ENCODE measurements around the gene CSMD2. TPM values are rescaled to one million over a fixed set of nuclear protein-coding genes. Genes with fewer than 3 reads are reported as not detected.

CSMD2 gene
- total RNA-seq, 5 donors from 2014 or later (not counting 1 experiment from before 2014, with no cell fraction given): 0.03 TPM; not detected in 4

DNA sequence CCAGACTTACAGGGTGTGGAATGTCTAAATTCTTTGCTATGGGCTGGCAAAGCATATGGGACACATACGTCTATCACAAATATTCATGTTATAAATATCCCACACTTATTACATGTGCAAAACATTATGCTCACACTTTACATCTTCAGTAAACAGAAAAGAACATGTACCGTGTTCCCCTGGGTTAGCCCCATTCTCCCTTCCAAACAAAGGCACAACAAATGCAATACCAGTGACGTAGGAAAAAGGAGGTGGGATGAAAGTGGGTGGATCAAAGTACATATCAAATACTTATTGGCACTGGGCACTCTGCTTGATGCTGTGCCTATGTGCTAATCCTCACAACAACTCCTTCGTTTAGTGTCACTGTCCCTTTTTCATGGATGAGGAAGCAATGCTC, 521.8 kb downstream of the CSMD2 start:
- peaks cover 36 to 53% of the 10 kb centered on the region in 2 donors for H3K27me3 Mint-ChIP-seq
- Histone ChIP-seq H3K36me3 (ENCODE audit: control insufficient read depth in 2 of 2, extremely low read depth in 1 of 2, insufficient read depth in 1 of 2, low read length in 1 of 2) (no peaks in the 10 kb centered on the region), H3K27me3 (replicated peaks in 1 of 2; ENCODE audit: control insufficient read depth in 2 of 2, extremely low read depth in 1 of 2, insufficient read depth in 2 of 2, low read length in 1 of 2) (peaks cover 0 to 21% of the 10 kb centered on the region in 2 experiments), H3K27ac (ENCODE audit: low read length) (no peak overlapping the region), H3K4me1 (ENCODE audit: control insufficient read depth in 1 of 2, extremely low read depth in 1 of 2, insufficient read depth in 2 of 2, low read length in 2 of 2) (no peaks in the 10 kb centered on the region), H3K4me3 (ENCODE audit: control insufficient read depth in 1 of 2, extremely low read depth in 1 of 2, low read length in 1 of 2) (no peak overlapping the region), H3K9me3 (no peaks in the 10 kb centered on the region)
- no peak for DNase-seq
- POLR2A ChIA-PET: no interaction called here
- H3K4me3 Mint-ChIP-seq: no peak overlapping the region
- no peak overlapping the region for H3K27ac Mint-ChIP-seq
- ATAC-seq (replicated peaks in 1 of 4): no peak
- H3K36me3 Mint-ChIP-seq: no peaks in the 10 kb centered on the region
- CTCF ChIA-PET: no interaction called here
- peaks cover 0 to 3% (median 0%) of the 10 kb centered on the region in 3 donors for H3K9me3 Mint-ChIP-seq
- WGBS (ENCODE audit: insufficient coverage): no CpG with 5 or more reads among the region's 4 CpGs
- no peaks in the 10 kb centered on the region for H3K4me1 Mint-ChIP-seq

DNA sequence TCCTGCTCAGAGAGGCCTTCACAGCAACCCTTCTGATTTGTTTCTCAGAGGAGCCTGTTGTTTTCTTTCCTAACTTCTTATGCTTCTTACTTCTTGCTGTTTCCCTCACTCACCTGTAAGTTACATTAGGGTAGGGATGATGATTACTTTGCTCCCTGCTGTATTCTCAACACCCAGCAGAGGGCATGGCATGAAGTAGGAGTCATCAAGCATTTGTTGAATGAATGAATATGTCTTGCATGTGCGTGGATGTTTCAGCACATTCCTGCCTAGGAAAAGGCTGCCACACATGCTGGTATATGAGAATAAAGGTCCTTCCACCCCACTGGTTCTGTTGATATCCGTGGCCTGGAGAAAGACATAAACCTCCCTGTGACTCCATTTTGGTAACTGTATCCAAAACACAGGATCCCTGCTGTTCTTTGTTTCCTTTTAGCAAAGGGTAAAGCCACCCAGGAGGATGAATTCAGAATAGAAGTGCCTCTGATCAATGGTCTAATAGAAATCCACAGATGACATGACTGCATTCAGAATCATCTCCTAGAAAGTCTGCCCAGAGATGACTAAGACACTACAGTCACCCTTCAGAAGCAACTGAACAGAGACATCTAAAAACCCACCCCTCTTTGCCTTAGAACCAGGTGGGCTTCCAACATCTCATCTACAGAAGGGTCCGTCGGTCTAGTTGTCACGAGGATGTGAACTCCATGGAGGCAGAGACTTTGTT, 523.8 kb downstream of the CSMD2 start:
- Mint-ChIP-seq H3K27ac (no peak overlapping the region), H3K4me3 (no peak overlapping the region), H3K4me1 (no peaks in the 10 kb centered on the region), H3K9me3 (no peaks in the 10 kb centered on the region), H3K36me3 (no peaks in the 10 kb centered on the region), H3K27me3 (peaks cover 36 to 53% of the 10 kb centered on the region in 2 donors)
- CTCF ChIA-PET: no interaction called here
- H3K4me3 ChIP-seq (ENCODE audit: control insufficient read depth in 1 of 2, extremely low read depth in 1 of 2, low read length in 1 of 2): no peak overlapping the region
- no peak overlapping the region for H3K27ac ChIP-seq (ENCODE audit: low read length)
- POLR2A ChIA-PET: no interaction called here
- ATAC-seq (replicated peaks in 1 of 4): no peak
- H3K9me3 ChIP-seq: no peaks in the 10 kb centered on the region
- H3K27me3 ChIP-seq (replicated peaks in 1 of 2; ENCODE audit: control insufficient read depth in 2 of 2, extremely low read depth in 1 of 2, insufficient read depth in 2 of 2, low read length in 1 of 2): peaks cover 0 to 17% of the 10 kb centered on the region in 2 experiments
- WGBS (ENCODE audit: insufficient coverage): 40% methylated on average over 1 of the region's 5 CpGs
- no peaks in the 10 kb centered on the region for H3K4me1 ChIP-seq (ENCODE audit: control insufficient read depth in 1 of 2, extremely low read depth in 1 of 2, insufficient read depth in 2 of 2, low read length in 2 of 2)
- H3K36me3 ChIP-seq (ENCODE audit: control insufficient read depth in 2 of 2, extremely low read depth in 1 of 2, insufficient read depth in 1 of 2, low read length in 1 of 2): no peaks in the 10 kb centered on the region
- DNase-seq: peak in 1 of 35 experiments; percentile 7

DNA sequence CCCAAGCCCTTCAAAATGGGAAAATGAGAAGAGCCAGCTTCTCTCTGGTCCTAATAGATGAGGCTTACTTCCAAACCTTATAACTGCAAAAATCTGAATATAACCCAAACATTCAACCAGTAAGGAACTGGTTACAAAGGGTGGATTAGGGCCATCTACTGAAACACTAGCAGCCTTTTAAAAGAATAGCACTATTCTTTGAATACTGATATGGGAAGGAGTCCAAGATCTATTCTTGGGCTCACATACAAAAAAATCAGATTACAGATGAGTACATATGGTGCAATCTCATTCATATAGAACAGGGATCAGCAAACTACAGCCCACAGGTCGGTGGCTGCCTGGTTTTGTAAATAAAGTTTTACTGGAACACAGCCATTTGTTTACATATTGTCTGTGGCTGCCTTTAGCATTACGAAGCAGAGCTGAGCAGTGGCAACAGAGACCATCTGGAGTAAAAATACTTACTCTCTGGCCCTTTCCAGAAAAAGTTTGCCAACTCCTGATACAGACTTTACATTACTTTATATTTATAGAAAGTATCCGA, 524.8 kb downstream of the CSMD2 start:
- no peak overlapping the region for H3K27ac ChIP-seq (ENCODE audit: low read length)
- DNase-seq (no peak), ATAC-seq (replicated peaks in 1 of 4) (no peak)
- no peak overlapping the region for H3K4me3 Mint-ChIP-seq
- H3K4me3 ChIP-seq (ENCODE audit: control insufficient read depth in 1 of 2, extremely low read depth in 1 of 2, low read length in 1 of 2): no peak overlapping the region
- H3K27me3 Mint-ChIP-seq: peaks cover 41 to 47% of the 10 kb centered on the region in 2 donors
- no CpG with 5 or more reads among the region's 3 CpGs for WGBS (ENCODE audit: insufficient coverage)
- no peaks in the 10 kb centered on the region for H3K9me3 ChIP-seq
- ChIA-PET CTCF (interaction anchor here (0.5 to 1.0 kb wide), 2 partner anchors 9 to 11 kb away, joined by 3 read pairs; no protein-coding TSS in a partner anchor), POLR2A (no interaction called here)
- no peaks in the 10 kb centered on the region for H3K9me3 Mint-ChIP-seq
- no peaks in the 10 kb centered on the region for H3K36me3 Mint-ChIP-seq
- H3K27ac Mint-ChIP-seq: no peak overlapping the region
- no peaks in the 10 kb centered on the region for H3K36me3 ChIP-seq (ENCODE audit: control insufficient read depth in 2 of 2, extremely low read depth in 1 of 2, insufficient read depth in 1 of 2, low read length in 1 of 2)
- no peaks in the 10 kb centered on the region for H3K4me1 ChIP-seq (ENCODE audit: control insufficient read depth in 1 of 2, extremely low read depth in 1 of 2, insufficient read depth in 2 of 2, low read length in 2 of 2)
- H3K4me1 Mint-ChIP-seq: no peaks in the 10 kb centered on the region
- peaks cover 0 to 25% of the 10 kb centered on the region in 2 experiments for H3K27me3 ChIP-seq (replicated peaks in 1 of 2; ENCODE audit: control insufficient read depth in 2 of 2, extremely low read depth in 1 of 2, insufficient read depth in 2 of 2, low read length in 1 of 2)

DNA sequence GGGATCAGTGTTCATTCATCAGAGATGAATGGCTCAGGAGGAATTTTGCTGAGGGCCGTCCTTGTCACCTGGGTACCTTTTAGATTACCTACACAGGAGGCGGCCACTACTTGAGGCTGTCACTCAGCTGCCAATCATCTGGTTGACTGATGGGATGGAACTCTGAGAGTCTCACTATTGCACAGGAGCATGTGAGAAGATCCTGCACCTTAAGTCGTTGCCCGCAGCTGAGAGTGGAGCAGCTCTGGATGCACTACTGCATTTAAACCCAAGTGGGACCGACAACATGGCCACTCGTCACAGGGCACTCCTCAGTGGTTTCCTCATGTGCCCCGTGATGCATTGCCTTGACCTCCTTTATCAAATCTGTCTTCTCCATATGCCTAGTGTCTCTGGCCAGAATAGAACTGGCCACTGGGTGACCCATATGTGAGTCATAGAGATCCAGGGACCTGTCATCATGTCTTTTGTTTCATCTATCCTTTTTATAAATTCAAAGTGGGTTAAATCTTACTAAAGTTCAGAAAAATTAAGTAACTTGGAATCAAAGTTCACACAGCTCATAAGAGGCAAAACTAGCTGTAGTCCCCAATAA, 527.1 kb downstream of the CSMD2 start:
- no peak for DNase-seq
- WGBS (ENCODE audit: insufficient coverage): 97% methylated on average over 5 of the region's 7 CpGs
- no peaks in the 10 kb centered on the region for H3K36me3 ChIP-seq (ENCODE audit: control insufficient read depth in 2 of 2, extremely low read depth in 1 of 2, insufficient read depth in 1 of 2, low read length in 1 of 2)
- peaks cover 39 to 41% of the 10 kb centered on the region in 2 donors for H3K27me3 Mint-ChIP-seq
- no peaks in the 10 kb centered on the region for H3K9me3 Mint-ChIP-seq
- H3K4me3 Mint-ChIP-seq: no peak overlapping the region
- H3K4me3 ChIP-seq (ENCODE audit: control insufficient read depth in 1 of 2, extremely low read depth in 1 of 2, low read length in 1 of 2): no peak overlapping the region
- H3K36me3 Mint-ChIP-seq: no peaks in the 10 kb centered on the region
- H3K27ac ChIP-seq (ENCODE audit: low read length): no peak overlapping the region
- peaks cover 0 to 36% of the 10 kb centered on the region in 2 experiments for H3K27me3 ChIP-seq (replicated peaks in 1 of 2; ENCODE audit: control insufficient read depth in 2 of 2, extremely low read depth in 1 of 2, insufficient read depth in 2 of 2, low read length in 1 of 2)
- ChIA-PET POLR2A (no interaction called here), CTCF (no interaction called here)
- no peaks in the 10 kb centered on the region for H3K9me3 ChIP-seq
- peaks cover 0 to 6% of the 10 kb centered on the region in 2 experiments for H3K4me1 ChIP-seq (ENCODE audit: control insufficient read depth in 1 of 2, extremely low read depth in 1 of 2, insufficient read depth in 2 of 2, low read length in 2 of 2)
- peaks cover 3 to 12% (median 4%) of the 10 kb centered on the region in 3 donors for H3K4me1 Mint-ChIP-seq
- ATAC-seq (replicated peaks in 1 of 4): no peak
- H3K27ac Mint-ChIP-seq: no peak overlapping the region

DNA sequence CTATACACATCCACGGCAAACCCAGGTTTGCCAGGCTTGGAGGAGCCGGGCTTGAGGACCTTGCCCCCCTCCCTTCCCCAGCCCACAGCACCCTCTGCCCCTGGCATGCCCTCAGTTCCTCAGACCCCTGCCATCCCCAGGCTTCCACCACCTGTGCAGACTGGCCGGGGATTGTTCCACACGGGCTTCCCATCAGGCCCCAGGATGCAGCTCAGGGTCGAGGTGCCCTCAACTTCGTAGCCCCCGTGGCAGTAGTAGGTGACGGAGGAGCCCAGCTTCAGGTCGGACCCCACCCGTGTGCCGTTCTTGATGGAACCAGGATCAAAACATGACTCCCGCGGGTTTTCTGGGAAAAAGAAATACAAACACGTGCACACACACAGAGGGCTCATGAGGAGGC, 528.8 kb downstream of the CSMD2 start:
- ChIA-PET CTCF (no interaction called here), POLR2A (no interaction called here)
- no peak for DNase-seq
- Mint-ChIP-seq H3K9me3 (no peaks in the 10 kb centered on the region), H3K27ac (no peak overlapping the region), H3K4me1 (peaks cover 3 to 12% (median 4%) of the 10 kb centered on the region in 3 donors), H3K36me3 (no peaks in the 10 kb centered on the region), H3K27me3 (peaks cover 29 to 36% of the 10 kb centered on the region in 2 donors), H3K4me3 (no peak overlapping the region)
- Histone ChIP-seq H3K4me1 (ENCODE audit: control insufficient read depth in 1 of 2, extremely low read depth in 1 of 2, insufficient read depth in 2 of 2, low read length in 2 of 2) (peaks cover 0 to 6% of the 10 kb centered on the region in 2 experiments), H3K9me3 (no peaks in the 10 kb centered on the region), H3K27me3 (replicated peaks in 1 of 2; ENCODE audit: control insufficient read depth in 2 of 2, extremely low read depth in 1 of 2, insufficient read depth in 2 of 2, low read length in 1 of 2) (peaks cover 0 to 34% of the 10 kb centered on the region in 2 experiments), H3K4me3 (ENCODE audit: control insufficient read depth in 1 of 2, extremely low read depth in 1 of 2, low read length in 1 of 2) (no peak overlapping the region), H3K27ac (ENCODE audit: low read length) (no peak overlapping the region), H3K36me3 (ENCODE audit: control insufficient read depth in 2 of 2, extremely low read depth in 1 of 2, insufficient read depth in 1 of 2, low read length in 1 of 2) (no peaks in the 10 kb centered on the region)
- no peak for ATAC-seq (replicated peaks in 1 of 4)
- WGBS (ENCODE audit: insufficient coverage): 79% methylated on average over 14 of the region's 14 CpGs

DNA sequence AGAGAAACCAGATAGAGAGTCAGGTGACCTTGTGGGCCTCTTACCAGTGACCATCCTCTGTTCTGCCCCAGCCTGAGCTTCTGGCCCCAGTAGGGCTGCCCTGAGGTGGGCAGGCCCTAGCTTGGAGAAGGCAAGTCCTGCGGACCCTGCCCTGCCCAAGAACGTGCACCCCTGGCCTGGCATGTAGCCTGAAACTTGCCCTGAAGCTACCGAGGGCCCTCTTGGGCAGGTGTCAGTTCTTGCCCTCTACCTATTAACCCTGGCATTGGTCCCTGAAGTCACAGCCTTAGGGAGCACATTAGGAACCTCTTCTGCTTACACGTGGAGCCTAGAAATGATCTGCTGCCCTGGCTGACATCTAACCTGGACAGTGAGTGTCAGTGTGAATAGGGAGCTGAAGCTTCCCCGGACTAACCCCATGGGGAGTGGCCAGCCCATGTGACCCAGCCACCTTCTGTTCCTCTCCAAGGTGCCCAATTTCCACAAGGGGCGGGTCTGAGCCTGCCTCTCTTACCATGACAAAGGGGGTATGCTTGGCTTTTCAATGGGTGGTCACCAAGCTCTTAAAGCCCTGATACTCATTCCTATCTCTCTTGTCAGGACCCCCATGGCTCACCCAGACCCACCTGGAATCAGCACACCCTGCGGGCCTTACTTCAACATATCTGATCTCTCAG, 529.6 kb downstream of the CSMD2 start:
- Histone ChIP-seq H3K27ac (ENCODE audit: low read length) (no peak overlapping the region), H3K4me1 (ENCODE audit: control insufficient read depth in 1 of 2, extremely low read depth in 1 of 2, insufficient read depth in 2 of 2, low read length in 2 of 2) (peaks cover 0 to 6% of the 10 kb centered on the region in 2 experiments), H3K36me3 (ENCODE audit: control insufficient read depth in 2 of 2, extremely low read depth in 1 of 2, insufficient read depth in 1 of 2, low read length in 1 of 2) (no peaks in the 10 kb centered on the region), H3K27me3 (replicated peaks in 1 of 2; ENCODE audit: control insufficient read depth in 2 of 2, extremely low read depth in 1 of 2, insufficient read depth in 2 of 2, low read length in 1 of 2) (peaks cover 0 to 32% of the 10 kb centered on the region in 2 experiments), H3K9me3 (no peaks in the 10 kb centered on the region), H3K4me3 (ENCODE audit: control insufficient read depth in 1 of 2, extremely low read depth in 1 of 2, low read length in 1 of 2) (no peak overlapping the region)
- H3K27me3 Mint-ChIP-seq: peaks cover 29 to 42% of the 10 kb centered on the region in 2 donors
- H3K36me3 Mint-ChIP-seq: no peaks in the 10 kb centered on the region
- H3K9me3 Mint-ChIP-seq: no peaks in the 10 kb centered on the region
- no peak overlapping the region for H3K27ac Mint-ChIP-seq
- no peak overlapping the region for H3K4me3 Mint-ChIP-seq
- ATAC-seq (replicated peaks in 1 of 4) (no peak), DNase-seq (no peak)
- WGBS (ENCODE audit: insufficient coverage): 56% methylated on average over 2 of the region's 7 CpGs
- CTCF ChIA-PET: no interaction called here
- POLR2A ChIA-PET: no interaction called here
- peaks cover 3 to 12% (median 4%) of the 10 kb centered on the region in 3 donors for H3K4me1 Mint-ChIP-seq
